LNCAP (cell line): ENCODE data around the gene MYL2.

Experiments used
- TF ChIP-seq, protein P1 (sequence below): fragments of 450-650 bp; IDR thresholded peaks from 2 replicates; pipeline ENCODE4 v1.5.1; 2017; ENCODE audit warnings: mild to moderate bottlenecking

MYL2 gene

DNA sequence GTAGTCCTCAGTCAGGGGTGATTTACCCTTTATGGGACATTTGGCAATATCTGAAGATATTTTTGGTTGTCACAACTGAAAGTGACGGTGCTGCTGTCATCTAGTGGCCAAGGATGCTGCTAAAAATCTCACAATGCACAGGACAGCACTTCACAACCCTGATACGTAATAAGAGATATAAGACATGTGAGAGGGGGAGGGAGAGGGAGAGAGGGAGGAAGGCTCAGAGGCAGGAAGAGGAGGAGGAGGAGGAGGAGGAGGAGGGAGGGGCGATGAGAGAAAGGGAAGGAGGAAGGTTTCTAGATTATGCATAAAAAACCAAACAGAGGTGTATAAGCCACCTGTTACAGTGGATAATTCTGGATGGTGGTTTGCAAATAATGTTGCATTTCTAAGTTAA, 14.3 kb downstream of the MYL2 start:
- TF ChIP-seq, protein P1, sequence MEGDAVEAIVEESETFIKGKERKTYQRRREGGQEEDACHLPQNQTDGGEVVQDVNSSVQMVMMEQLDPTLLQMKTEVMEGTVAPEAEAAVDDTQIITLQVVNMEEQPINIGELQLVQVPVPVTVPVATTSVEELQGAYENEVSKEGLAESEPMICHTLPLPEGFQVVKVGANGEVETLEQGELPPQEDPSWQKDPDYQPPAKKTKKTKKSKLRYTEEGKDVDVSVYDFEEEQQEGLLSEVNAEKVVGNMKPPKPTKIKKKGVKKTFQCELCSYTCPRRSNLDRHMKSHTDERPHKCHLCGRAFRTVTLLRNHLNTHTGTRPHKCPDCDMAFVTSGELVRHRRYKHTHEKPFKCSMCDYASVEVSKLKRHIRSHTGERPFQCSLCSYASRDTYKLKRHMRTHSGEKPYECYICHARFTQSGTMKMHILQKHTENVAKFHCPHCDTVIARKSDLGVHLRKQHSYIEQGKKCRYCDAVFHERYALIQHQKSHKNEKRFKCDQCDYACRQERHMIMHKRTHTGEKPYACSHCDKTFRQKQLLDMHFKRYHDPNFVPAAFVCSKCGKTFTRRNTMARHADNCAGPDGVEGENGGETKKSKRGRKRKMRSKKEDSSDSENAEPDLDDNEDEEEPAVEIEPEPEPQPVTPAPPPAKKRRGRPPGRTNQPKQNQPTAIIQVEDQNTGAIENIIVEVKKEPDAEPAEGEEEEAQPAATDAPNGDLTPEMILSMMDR = no peak

DNA sequence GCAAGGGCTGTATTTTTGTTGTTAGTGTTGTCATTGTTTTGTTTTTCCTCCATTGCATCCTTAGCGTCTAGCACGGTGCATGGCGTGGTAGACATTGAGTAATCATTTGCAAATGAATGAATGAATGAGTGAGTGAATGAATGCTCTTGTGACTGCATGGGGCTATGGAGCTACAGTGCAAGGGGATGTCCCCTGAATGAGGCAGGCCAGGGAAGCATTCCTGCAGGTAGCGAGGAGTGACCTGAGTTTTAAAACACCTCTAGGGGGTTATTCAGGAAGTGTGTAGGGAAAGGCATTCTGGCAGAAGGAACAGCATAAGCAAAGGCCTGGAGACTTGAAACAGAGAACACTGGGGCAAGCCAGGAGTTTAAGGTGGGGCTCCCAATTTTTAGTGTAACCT, 16.9 kb downstream of the MYL2 start:
- TF ChIP-seq, protein P1 = no peak

DNA sequence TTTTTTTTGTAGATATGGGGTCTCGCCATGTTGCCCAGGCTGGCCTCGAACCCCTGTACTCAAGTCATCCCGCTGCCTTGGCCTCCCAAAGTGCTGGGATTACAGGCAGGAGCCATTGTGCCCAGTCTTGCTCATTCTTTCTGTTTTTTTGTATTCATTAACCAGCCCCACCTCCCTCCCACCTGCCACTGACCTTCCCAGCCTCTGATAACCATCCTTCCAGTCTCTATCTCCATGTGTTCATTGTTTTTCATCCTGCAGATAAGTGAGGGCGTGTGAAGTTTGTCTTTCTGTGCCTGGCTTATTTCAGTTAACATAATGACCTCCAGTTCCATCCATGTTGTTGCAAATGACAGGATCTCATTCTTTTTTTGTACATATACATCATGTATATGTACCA, 19.0 kb downstream of the MYL2 start:
- TF ChIP-seq, protein P1 = no peak

DNA sequence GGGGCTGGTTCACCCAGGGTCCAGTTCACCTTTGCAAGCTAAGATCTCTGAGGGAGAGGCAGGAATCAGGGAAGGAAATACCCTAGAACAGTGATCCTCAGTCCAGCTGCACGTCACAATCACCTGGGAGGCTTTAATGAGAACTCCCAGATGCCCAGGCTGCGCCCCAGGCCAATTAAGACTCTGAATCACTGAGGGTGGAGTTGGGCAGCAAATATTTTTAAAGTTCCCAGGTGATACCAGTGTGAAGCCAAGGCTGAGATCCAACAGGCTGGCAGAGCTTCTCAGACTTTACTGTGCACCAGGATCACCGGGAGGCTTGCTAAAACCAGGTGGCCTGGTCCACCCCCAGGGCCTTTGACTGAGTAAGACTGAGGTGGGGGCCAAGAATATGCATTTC, 23.8 kb downstream of the MYL2 start:
- TF ChIP-seq, protein P1 = no peak

DNA sequence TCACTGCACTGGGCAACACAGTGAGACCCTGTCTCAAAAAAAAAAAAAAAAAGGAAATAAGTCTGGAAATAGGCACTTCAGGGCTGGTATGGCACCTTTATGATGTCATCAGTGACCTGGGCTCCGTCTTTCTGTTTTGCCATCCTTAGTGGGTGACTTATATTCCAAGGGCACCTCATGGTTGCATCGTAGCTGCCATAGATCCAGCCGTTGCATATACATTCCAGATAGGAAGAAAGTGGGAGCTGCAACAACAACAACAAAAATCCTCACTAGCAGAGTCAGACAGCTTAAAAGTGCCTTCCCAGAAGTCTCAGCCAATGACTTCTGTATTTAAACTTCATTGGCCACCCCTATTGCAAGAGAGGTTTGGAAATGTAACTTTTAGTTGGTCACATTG, 26.4 kb downstream of the MYL2 start:
- TF ChIP-seq, protein P1 = no peak

DNA sequence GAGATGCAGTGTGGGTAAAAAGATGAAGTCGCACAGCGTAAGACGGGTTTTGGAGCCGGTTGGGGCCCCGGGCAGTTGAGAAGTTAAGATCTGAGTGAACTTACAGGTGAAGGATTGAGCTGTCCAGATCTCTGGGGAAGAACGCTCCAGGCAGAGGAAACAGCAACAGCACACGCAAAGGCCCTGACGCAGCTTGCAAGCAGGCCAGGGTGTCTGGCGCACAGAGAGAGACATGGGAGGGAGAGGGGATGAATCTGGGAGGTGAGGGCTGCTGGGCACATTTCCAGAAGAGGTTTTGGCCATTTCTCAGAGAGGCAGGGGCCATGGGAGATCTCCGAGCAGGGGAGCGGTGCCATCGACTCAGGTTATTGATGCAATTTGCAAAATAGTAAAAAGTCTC, 31.0 kb downstream of the MYL2 start:
- TF ChIP-seq, protein P1 = no peak

DNA sequence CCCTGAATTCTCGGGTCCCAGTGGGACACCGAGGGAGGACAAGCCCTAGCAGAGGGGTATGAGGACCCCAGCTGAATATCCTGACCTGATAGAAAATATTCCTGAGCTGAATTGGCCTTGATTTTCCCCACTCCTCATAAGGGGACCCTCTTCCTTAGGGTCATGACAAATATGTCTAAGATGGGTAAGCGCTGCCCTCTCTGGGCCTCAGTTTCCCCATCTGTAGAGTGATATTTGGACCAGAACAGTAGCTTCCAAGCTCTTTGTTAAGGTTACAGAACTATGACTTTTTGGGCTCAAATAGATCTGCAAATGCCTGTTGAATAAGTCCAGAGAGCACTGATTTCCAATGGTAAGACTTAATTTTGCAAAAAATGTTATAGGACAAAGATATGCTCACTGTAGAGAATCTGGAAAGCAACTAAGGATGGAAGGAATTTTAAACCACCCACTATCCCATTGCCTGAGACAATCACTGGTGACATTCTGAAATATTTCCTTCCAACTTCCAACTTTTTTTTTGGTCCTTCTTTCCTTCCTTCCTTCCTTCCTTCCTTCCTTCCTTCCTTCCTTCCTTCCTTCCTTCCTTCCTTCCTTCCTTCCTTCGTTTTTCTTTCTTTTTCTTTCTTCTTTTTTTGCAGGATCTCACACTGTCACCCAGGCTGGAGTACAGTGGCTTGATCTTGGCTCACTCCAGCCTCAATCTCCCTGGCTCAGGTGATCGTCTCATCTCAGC, 32.0 kb downstream of the MYL2 start:
- TF ChIP-seq, protein P1 = peak; percentile 38
